GM21390 (cell line): ENCODE data around the gene EMX2.

Experiments used
- ATAC-seq: cut with Tn5 transposase; IDR thresholded peaks from one replicate; pipeline ENCODE4 v1.9.1; 2021; ENCODE audit not compliant: unreplicated experiment

Gene EMX2

DNA sequence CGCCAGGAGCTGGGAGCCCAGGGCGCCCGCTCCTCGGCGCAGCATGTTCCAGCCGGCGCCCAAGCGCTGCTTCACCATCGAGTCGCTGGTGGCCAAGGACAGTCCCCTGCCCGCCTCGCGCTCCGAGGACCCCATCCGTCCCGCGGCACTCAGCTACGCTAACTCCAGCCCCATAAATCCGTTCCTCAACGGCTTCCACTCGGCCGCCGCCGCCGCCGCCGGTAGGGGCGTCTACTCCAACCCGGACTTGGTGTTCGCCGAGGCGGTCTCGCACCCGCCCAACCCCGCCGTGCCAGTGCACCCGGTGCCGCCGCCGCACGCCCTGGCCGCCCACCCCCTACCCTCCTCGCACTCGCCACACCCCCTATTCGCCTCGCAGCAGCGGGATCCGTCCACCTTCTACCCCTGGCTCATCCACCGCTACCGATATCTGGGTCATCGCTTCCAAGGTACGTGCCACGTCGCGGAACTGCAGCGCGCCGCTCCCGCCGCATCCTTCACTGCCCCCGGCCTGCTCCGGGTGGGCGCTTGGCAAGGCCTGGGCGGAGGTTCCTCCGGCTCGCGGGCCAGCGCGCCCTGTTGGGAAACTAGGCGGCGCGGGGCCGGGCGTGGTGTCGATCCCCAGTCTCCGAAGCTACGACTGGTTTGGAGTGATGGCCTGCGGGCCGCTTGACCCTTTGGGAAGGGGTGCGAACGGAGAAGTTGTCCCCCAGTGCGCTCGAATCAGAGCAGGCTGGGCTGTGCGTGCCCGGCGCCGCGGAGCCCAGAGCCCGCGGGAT, 868 bp downstream of the EMX2 start:
- ATAC-seq, result no peak

DNA sequence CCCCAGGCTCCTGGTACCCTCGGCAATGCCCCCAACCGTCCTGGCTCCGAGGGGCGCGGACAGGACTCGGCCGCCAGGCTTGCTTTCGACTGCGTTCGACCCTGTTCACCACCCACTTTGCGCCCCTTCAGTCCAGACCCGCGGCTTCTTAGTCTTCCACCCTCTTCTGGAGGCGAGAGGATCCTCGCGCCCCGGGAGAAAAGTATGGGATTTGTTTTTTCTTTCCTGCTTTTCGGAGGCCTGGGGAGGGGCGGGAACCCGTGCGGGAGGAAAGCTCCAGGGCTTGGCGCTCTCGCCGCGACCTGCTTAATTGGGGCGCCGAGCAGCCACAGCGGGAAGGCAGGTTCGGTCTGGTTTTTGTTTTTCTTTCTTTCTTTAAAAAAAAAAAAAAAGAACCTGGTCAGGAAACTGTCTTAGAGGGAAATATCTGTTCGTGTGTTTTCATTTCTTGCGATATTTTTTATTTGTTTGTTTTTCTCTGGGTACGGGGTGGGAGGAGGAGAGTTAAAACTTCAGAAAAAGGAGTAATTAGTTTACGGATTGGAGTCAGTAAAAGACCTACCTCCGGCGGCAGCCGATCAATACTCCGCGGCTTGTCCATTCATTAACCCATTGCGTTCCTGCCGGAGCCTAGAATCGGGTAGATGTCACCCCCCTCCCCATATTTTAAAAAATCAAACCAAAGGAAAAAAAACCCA, 1.6 kb downstream of the EMX2 start:
- no peak for ATAC-seq

DNA sequence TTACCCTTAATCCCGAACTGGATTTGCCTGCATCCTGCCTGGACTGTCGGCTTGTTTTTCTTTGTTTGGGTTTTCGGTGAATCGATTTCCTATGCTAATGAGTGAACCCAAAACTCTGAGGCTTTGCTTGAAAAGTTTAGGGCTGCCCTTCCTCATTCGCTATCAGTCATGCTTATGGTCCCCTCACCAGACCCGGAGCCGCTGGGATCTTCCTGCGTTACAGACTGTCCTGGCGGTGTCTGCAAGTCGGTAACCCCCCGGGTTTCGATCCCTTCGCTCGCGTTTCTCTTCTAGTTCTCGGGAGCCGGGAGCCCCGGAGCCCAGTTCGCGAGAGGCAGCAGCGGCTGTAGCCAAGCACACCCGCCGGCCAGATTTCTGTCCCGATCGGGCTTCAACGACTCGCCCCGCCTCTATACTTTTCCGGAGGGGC, 2.2 kb downstream of the EMX2 start:
- no peak for ATAC-seq

DNA sequence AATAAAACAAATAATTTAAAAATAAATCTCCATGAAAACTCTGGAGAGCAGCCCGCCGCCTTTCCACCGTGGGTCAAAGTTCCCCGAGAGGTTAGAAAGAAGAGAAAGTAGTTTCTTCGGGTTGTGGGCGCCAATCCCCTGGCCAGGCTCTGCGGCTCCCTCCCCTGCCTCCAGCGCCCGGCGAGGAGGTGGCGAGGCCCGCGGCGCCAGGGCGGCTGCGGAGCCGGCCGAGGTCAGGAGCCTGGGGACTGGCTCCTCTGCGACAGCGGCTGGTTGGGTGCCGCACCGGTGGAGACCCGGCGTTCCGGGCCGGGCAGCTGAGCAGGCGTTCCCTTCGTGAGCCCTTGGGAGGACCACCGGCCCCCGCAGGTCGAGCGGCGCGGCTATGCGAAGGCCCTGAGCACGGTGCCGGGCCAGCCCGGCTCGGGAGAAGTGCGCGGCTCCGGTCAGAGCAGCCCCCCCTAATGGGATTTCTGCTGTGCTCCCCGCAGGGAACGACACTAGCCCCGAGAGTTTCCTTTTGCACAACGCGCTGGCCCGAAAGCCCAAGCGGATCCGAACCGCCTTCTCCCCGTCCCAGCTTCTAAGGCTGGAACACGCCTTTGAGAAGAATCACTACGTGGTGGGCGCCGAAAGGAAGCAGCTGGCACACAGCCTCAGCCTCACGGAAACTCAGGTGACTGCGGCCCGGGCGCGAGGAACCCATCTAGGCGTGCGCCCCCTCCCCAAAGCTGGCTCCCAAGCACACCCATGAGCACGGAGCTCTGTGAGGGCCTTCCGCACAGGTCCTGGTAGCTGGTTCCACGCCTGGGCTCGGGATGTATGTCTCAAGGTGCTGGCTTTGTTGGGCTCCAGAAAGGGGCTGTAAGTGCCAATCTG, 2.8 kb downstream of the EMX2 start:
- ATAC-seq, result no peak

DNA sequence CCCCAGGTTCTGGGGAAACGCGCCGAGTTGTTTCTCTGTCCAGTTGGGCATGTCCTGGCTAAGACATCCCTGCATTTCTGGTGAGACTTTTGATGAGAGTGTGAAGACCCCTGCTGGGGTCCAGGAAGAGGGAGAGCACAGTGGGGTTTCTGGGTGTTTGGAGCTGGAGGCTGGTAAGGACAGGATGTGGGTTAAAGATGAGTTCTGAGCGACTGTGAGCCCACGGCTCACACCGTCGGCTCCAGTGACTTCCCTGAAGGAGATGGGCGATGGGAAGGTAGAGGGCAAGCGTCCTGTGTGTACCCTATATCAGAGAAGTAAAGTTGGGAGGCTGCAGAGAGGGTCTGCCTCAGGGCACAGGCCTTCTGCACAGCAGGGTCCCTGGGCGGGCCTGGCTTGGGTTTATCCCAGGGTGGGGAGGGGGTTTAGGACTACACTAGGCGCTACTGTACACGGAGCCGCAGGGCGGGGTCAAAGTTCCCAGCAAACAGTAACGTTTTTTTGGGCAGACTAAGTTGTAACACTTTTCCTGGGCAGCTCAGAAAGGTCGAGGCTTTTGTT, 3.6 kb downstream of the EMX2 start:
- no peak for ATAC-seq

DNA sequence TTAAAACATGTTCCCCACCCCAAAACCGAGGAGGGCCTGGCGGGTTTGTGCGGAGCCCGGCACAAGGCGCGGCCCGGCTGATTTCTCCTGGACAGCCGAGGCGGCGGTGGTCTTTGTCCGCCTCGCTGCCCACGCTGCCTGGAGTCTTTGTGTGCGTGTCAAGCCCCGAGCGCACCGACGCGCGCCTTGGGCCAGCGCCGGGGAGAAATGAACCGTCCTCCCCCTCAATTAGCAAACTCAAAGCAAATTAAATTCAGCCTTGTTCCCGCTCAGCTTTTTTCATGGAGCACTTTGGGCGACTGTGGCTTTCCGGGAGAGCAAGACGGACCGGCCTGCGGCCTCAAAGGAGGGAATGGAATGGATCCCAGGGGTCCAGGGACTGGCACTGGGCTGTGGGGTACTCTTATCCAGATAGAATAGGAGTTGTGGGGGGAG, 4.1 kb downstream of the EMX2 start:
- no peak for ATAC-seq

DNA sequence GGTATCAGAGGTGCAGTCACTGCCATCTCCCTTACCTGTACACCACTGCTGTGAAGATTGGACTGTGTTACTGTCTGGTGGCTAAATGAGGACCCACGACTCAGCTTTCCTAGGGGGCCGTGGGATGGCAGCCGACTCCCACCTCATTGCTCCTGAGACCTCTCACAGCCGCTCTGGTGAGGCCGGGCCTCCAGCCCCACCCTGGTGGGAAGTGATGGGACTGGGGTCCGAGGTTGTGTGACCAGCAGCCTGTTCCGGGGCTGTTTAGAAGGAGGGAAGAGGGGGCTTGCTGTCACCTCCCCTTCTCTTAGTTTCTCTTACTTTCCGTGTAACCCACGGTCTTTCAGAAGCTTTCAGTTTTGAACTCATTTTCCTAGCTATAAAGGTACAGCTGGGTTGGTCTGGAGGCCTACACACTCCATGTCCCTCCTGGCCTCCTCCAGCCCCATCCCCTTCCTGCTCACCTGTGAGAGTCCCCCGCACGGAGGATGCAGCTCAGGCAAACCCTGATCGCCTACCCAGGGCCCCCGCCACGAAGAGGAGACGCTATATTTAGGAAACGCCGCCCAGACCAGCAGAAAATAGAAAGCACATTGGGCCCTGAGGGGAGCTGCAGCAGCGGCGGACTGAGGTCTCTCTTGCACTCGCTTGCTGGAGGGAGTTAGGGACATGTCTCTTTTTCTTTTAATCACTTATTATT, 4.6 kb downstream of the EMX2 start:
- no peak for ATAC-seq

DNA sequence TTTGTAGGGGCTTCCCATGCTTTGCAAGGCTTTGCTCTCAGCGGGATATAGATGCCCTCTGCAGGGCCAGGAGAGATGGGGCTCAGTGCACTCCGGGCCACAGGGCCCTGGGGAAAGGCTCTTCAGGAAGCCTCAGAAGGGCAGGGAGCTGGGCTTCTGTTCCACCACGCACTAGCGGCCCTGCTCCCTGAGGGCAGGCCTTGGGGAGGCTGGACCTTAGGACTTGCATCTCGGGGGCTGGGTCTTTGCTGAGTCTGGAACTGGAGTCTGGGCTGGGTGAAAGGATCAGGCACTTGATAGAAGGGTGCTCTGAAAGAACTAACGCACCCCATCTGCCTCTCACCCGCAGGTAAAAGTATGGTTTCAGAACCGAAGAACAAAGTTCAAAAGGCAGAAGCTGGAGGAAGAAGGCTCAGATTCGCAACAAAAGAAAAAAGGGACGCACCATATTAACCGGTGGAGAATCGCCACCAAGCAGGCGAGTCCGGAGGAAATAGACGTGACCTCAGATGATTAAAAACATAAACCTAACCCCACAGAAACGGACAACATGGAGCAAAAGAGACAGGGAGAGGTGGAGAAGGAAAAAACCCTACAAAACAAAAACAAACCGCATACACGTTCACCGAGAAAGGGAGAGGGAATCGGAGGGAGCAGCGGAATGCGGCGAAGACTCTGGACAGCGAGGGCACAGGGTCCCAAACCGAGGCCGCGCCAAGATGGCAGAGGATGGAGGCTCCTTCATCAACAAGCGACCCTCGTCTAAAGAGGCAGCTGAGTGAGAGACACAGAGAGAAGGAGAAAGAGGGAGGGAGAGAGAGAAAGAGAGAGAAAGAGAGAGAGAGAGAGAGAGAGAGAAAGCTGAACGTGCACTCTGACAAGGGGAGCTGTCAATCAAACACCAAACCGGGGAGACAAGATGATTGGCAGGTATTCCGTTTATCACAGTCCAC, 5.4 kb downstream of the EMX2 start:
- no peak for ATAC-seq

DNA sequence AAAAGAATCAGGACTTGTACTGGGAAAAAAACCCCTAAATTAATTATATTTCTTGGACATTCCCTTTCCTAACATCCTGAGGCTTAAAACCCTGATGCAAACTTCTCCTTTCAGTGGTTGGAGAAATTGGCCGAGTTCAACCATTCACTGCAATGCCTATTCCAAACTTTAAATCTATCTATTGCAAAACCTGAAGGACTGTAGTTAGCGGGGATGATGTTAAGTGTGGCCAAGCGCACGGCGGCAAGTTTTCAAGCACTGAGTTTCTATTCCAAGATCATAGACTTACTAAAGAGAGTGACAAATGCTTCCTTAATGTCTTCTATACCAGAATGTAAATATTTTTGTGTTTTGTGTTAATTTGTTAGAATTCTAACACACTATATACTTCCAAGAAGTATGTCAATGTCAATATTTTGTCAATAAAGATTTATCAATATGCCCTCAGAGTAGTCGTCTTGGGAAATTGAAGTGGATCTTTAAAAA, 6.6 kb downstream of the EMX2 start:
- ATAC-seq, result no peak

DNA sequence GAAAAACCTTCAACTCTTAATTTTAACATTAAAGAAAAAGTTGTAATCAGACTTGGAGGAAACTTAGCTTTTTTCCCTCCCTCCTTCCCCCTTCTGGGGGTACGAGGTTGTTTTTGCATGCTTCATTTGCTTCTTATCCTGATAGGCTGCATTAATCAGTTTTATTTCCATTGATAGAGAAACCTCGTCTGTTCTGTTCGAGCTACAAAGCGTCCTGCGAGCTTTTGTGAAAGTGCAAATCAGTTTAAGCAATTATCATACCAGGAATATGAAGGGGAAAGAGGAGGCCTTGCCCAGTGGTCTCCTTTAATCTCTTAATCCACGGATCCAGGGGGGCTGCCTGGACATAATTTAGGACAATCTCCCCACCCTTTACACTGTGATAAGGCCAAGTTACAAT, 7.5 kb downstream of the EMX2 start:
- ATAC-seq, result no peak

DNA sequence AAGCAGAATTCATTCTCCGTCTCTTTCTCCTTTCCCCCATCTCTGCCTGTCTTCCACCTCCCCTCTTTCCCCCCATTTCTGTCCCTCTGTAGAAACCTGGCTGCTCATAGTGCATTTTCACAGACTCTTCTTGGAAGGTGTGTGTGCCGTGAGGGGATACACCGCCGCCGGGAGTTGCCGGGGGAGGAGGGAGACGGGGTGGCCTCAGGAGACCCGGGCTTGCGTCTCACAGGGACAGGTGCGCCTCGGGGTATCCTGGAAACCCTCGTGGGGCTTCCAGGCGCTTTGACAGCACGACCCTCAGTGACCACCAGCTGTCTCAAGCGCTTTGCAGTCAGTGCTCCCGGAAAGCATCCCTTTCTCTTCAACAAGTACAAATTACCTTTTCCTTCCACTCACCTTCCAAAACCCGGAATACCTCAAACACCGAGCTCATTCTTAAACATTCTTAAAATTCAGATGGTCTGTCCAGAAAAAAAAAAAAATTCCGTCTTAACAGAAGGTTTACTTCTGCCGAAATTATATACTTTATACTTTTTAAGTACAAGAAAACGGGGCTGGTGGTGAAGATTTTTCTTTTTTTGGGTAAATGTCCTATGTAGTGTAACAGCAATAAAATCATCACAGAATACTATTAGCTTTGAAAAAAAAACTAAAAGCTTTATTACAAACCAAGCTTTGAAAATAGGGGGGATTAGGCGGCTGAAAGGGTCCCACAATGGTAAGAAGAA, 8.2 kb downstream of the EMX2 start:
- ATAC-seq, result no peak

DNA sequence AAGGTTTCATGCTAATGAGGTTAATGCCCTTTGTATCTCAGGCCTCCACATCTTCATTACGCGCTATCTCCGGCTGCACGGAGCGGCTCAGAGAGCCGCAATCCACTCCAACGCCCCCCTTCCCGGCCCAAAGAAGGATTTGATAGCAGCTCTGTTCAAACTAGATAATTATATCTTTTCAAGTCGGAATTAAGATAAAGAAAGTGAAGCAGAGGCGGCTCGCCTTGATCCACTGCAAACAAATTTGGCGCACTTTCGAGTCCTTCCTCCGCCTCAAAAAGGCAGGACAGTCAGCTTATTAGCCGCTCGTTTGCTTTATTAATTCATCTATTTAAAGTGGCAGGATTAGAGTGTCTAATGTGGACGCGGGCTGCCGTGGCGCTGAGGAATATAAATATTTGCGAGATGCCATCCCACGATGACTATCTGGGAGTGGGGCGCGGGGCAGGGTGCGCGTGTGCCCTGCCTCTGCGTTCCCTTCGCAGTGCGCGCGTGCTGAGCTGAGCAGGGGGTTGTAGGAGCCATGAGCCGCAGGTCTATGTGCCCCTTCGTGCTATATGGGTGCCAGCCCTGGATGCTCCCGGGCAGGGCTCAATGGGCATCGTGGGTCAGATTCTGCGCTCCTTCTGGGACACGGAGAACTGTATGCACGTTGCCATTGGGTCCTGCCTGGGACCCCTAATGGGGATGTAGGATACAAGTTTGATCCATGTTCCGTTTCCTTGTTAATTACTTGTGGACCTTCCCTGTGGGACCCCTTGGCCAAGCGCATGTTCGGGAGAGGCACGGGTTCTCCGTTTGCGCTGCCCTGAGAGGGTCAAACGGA, 9.0 kb downstream of the EMX2 start:
- no peak for ATAC-seq

DNA sequence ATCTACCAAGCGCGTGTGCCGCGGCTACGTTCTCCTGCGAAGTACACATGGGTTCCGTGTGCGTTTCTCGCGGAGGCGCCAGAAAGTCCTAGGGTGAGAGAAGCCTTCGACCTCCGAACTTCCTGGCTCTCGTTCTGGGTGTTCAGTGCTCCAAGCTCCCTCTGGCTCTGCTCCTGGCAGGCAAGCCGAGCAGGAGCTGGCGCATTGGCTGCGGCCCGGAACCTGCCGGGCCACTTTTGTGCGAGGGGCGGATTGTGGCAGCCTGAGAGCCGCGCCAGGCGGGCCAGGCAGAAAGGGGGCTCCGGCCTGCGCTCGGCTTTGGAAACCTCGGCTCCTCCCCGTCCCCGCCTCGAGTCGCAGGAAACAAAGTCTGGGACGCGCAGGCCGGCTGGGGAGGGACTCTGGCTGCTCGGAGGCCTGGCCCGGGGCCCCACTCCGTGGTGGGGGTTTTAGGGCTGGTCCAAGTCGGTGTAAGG, 9.6 kb downstream of the EMX2 start:
- ATAC-seq, result no peak

DNA sequence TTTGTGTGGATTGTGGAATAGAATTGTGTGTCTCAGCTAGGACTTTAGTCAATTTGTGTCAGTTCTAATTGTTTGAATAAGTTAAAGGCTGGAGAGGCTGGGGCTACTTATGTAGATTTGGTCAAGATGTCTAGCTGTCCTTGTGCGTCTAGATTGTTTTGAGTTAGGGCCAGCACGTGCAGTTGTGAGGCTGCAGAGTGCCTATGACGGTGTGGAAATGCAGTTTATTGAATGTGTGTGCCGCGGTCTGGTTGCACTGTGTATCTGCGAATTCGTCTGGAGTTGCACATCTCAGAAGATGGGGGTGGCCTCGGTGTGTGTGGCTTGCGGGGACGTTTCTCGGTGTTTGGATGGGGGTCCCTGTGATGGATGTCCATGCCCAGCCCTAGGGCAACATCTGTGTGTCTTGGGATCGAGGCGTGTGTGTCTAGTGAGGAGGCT, 10.2 kb downstream of the EMX2 start:
- ATAC-seq, result no peak

DNA sequence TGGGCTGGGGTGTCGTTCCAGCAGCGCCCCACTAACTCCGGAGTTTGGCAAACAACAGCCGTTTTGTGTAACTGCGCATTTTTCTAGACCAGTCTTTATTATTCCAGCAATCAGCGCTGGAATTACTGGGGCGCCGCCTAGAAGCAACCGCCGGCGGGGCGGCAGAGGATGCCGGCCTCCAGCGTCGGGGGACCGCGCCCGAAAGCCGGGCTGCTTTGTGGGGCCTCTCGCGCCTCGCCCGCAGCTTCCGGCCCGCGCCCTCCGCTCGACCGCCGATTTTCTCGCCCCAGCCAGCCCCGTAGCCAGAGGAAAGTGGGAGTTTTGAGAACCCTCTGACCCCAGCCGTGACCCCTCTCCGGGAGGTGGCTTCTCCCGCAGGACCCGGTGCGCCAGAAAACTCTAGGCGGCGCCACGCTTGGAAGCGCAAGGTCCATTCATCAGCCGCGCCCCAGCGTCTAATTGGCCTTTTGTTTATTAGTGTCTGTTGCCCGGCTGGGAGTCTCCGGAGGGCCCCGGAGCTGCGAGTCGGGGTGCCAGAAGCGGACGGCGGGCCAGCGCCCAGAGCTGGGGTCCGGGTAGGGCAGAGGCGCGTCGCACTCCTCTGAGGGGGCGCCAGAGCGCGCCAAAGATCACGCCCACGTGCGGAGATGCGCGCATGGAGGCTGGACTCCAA, 10.7 kb downstream of the EMX2 start:
- no peak for ATAC-seq

DNA sequence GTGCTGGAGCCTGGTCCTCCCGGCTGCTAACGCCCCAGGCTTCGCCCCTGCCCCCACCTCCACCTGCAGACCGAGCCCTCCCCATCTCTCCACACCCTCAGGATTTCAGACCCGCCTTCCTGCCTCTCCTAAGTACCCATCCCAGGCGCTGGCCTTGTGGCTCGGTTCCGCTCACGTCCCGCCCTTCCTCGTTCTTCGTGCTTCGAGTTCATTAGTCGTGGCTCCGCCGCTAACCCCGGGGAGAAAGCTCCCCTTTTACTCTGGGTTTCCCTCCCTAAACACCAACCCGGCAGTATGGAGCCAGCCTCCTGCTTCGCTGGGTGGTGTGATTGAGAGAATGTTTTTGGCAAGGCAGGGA, 11.2 kb downstream of the EMX2 start:
- no peak for ATAC-seq

DNA sequence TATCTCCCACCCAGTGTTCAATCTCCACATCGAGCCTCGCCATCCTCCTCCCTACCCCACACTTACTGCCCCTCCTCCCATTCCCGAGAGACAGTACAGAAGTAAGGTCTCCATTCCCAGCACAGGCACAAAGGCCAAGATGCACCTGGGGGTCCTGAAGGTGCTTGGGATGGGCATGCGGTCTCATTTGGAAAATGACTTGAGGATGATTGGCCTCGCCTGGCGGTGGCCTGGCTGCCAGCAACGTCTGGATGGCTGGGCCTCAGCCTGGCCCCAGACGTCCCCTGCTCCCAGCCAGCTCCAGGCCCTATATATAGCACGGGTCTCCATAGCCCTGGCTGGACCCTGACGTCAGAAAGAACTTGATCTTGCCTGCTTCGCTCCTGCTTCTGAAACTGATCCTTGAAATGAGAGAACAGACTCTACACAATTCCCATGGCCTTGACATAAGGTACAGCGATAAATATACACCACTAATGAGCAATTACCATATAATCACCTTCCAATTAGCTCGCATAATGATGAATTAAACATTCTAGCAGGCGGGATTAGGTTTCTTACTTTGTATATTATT, 11.8 kb downstream of the EMX2 start:
- no peak for ATAC-seq
